Measurements from ENCODE around the gene CCNA1. TPM values are rescaled to one million over a fixed set of nuclear protein-coding genes. Genes with fewer than 3 reads are reported as not detected.
A peak's percentile ranks its signal among the peaks of the same experiment; 100 is the strongest.

Gene CCNA1
- total and polyA plus RNA-seq, 8 donors: 0.15 to 4.6 (median 2.1) TPM

DNA sequence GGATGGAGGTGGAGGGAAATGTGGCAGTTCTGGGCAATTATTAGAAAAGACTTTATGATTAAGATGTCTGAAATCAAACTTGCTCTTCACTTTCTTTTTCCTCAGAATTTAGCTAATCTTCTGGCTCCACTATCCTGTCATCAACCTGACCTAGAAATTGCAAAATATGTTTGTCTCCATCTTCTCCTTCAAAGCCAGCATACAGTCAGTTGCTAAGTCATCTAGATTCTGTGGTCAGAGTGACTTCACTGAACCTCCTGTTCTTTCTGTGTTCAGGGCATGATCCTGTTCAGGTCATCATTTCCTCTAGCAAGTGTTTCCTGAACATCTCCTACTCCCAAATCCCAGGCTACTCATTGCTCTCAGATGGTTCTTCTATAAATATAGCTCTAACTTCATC lies 10.8 kb upstream of the CCNA1 start:
- no peaks in the 10 kb centered on the region for H3K36me3 ChIP-seq
- DNase-seq (no peak), ATAC-seq (no peak)
- intact Hi-C loops (cut with DNase I): no loop called here
- H3K4me1 ChIP-seq: peaks cover 0 to 30% of the 10 kb centered on the region in 2 donors
- peaks cover 0 to 9% of the 10 kb centered on the region in 2 donors for H3K9me3 ChIP-seq
- TF ChIP-seq, protein P1, sequence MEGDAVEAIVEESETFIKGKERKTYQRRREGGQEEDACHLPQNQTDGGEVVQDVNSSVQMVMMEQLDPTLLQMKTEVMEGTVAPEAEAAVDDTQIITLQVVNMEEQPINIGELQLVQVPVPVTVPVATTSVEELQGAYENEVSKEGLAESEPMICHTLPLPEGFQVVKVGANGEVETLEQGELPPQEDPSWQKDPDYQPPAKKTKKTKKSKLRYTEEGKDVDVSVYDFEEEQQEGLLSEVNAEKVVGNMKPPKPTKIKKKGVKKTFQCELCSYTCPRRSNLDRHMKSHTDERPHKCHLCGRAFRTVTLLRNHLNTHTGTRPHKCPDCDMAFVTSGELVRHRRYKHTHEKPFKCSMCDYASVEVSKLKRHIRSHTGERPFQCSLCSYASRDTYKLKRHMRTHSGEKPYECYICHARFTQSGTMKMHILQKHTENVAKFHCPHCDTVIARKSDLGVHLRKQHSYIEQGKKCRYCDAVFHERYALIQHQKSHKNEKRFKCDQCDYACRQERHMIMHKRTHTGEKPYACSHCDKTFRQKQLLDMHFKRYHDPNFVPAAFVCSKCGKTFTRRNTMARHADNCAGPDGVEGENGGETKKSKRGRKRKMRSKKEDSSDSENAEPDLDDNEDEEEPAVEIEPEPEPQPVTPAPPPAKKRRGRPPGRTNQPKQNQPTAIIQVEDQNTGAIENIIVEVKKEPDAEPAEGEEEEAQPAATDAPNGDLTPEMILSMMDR (IDR thresholded peaks at IDR 0.05): no peak
- H3K27ac ChIP-seq: no peak overlapping the region
- no peaks in the 10 kb centered on the region for H3K27me3 ChIP-seq
- H3K4me3 ChIP-seq: no peak overlapping the region

DNA sequence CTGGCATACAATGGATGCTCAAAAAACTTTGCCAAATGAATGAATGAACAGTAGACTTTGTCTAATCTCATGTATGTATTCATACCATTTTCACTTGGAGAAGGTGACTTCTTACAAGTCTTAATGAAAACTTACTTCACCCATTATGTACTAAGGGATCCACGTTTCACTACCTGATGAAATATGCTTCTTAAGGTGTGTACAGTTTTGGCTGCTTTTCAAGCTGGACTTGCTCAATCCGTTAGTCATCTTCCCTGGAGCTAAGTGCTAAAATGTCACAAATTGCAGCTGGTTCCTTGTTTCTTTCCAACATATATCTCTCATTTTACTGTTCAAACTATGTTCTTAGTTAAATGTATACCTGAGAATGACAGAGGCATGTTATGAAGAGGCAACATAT lies 4.2 kb upstream of the CCNA1 start:
- H3K27ac ChIP-seq: no peak overlapping the region
- peak; percentile 15 for ATAC-seq
- intact Hi-C loops (cut with DNase I): no loop called here
- TF ChIP-seq, protein P1 (IDR thresholded peaks at IDR 0.05): no peak
- DNase-seq: no peak
- H3K36me3 ChIP-seq: no peaks in the 10 kb centered on the region
- H3K27me3 ChIP-seq: peaks cover 39 to 48% of the 10 kb centered on the region in 2 donors
- H3K4me1 ChIP-seq: peaks cover 13 to 33% of the 10 kb centered on the region in 2 donors
- peaks cover 0 to 9% of the 10 kb centered on the region in 2 donors for H3K9me3 ChIP-seq
- H3K4me3 ChIP-seq: no peak overlapping the region

DNA sequence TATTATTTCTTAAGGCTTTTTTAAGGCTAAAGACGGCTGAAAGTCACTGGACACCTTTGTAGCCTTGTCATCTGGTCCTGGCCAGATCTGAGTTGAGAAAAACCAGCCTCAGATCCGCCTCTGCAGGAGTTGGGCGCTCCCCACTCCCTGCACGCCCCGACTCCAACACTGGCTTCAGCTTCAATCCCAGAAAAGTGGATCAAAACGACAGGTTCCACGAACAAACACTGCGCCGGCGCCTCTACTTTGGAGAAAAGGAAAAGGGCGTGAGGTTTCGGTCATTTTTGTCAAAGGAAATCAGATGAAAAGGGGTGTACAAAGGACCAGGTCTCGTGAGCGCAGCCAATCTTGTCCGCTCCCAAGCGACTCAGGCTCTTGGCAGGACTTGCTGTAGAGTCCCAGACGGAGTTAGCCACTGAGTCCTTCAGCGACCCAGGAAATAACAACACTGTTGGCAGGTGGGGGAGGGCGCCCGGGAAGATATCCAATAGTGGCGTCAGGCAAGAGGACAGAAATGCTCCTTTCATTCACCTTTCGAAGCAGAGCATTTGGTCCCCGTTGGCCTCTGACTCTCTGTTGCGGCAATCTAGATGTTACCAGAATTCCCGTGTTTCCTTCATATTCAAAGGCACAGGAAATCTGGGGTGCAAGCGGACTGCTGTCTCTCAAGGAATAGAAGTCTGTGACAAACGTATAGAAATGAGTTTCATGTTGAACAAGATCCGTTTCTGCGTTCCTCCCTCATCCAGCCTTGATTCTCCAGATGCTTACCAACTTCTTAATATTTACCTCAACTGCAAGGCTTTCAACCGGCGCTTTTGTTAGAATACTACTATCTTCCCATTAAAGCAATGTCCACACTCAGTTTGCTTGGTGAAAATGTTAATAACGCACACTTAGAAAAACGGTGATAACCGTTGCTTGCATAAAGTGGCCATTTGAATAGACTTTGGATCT lies 1.8 kb upstream of the CCNA1 start:
- H3K36me3 ChIP-seq: no peaks in the 10 kb centered on the region
- TF ChIP-seq, protein P1 (IDR thresholded peaks at IDR 0.05): no peak
- no peak overlapping the region for H3K4me3 ChIP-seq
- peaks cover 13 to 33% of the 10 kb centered on the region in 2 donors for H3K4me1 ChIP-seq
- peak; percentile 43 for ATAC-seq
- no peak overlapping the region for H3K27ac ChIP-seq
- intact Hi-C loops (cut with DNase I): no loop called here
- DNase-seq: peak in 2 of 4 donors; percentile 37 to 39
- peaks cover 0 to 5% of the 10 kb centered on the region in 2 donors for H3K9me3 ChIP-seq
- peaks cover 40 to 57% of the 10 kb centered on the region in 2 donors for H3K27me3 ChIP-seq

DNA sequence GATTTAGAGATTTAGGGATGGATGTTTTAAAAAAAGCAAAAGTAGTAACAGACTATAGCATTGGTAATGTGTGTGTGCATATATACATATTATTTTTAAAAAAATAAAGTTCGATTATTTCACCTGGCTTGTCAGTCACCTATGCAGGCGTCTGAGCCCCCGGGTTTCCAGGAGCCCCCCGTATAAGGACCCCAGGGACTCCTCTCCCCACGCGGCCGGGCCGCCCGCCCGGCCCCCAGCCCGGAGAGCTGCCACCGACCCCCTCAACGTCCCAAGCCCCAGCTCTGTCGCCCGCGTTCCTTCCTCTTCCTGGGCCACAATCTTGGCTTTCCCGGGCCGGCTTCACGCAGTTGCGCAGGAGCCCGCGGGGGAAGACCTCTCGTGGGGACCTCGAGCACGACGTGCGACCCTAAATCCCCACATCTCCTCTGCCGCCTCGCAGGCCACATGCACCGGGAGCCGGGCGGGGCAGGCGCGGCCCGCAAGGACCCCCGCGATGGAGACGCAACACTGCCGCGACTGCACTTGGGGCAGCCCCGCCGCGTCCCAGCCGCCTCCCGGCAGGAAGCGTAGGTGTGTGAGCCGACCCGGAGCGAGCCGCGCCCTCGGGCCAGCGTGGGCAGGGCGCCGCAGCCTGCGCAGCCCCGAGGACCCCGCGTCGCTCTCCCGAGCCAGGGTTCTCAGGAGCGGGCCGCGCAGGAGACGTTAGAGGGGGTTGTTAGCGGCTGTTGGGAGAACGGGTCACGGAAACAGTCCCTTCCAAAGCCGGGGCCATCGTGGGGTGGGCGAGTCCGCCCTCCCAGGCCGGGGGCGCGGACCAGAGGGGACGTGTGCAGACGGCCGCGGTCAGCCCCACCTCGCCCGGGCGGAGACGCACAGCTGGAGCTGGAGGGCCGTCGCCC lies 840 bp upstream of the CCNA1 start:
- Histone ChIP-seq H3K36me3 (no peaks in the 10 kb centered on the region), H3K4me1 (peaks cover 13 to 33% of the 10 kb centered on the region in 2 donors), H3K4me3 (peak overlapping the region; percentile 25 to 55), H3K9me3 (no peaks in the 10 kb centered on the region), H3K27me3 (peaks cover 40 to 57% of the 10 kb centered on the region in 2 donors), H3K27ac (no peak overlapping the region)
- DNase-seq (peak in 2 of 4 donors; percentile 31 to 84), ATAC-seq (peak; percentile 74)
- intact Hi-C loops (cut with DNase I): no loop called here
- TF ChIP-seq, protein P1 (IDR thresholded peaks at IDR 0.05): no peak

Data from left lung (tissue), 10 donors.